Activated CD4-positive, alpha-beta memory T cell treated with anti-CD3 and anti-CD28 coated beads for 36 hours (primary cell): Measurements from ENCODE around the gene LPP. TPM values are rescaled to one million over a fixed set of nuclear protein-coding genes. Genes with fewer than 3 reads are reported as not detected.

Experiments
- CTCF ChIA-PET: fragments of 350-600 bp; sonication (Branson Sonifier 250); formaldehyde crosslinking; loops from one replicate; lab custom pipeline; 2021; ENCODE audit warnings: antibody characterized with exemption, inconsistent platforms; lab: Charles Lee
- POLR2A ChIA-PET: fragments of 350-600 bp; sonication (Branson Sonifier 250); formaldehyde crosslinking; loops from one replicate; lab custom pipeline; 2021; ENCODE audit warnings: antibody characterized with exemption; lab: Charles Lee
- DNase-seq: peaks from one replicate; pipeline ENCODE4 v3.0.0-alpha.2; 2020
- H3K27ac Mint-ChIP-seq: one replicate; pipeline ENCODE4 v1.8.0; 2021; ENCODE audit warnings: mixed read lengths
- H3K27me3 Mint-ChIP-seq: one replicate; pipeline ENCODE4 v1.8.0; 2021; ENCODE audit warnings: mixed read lengths
- H3K36me3 Mint-ChIP-seq: one replicate; pipeline ENCODE4 v1.8.0; 2021; ENCODE audit warnings: mixed read lengths
- H3K4me1 Mint-ChIP-seq: one replicate; pipeline ENCODE4 v1.8.0; 2021; ENCODE audit warnings: low read depth, mixed read lengths
- H3K4me3 Mint-ChIP-seq: one replicate; pipeline ENCODE4 v1.8.0; 2021; ENCODE audit warnings: mild to moderate bottlenecking, mixed read lengths
- H3K9me3 Mint-ChIP-seq: one replicate; pipeline ENCODE4 v1.8.0; 2021; ENCODE audit warnings: mixed read lengths
- intact Hi-C: fragments of 100-400 bp; cut with micrococcal nuclease; formaldehyde crosslinking; loops from one replicate; pipeline ENCODE4 v1.15.1; 2023
- total RNA-seq, 2 experiments: library from RNA; stranded (reverse); gene quantifications; one replicate each; pipeline ENCODE4 v1.2.3, GENCODE V29; 2021

Gene LPP
- total RNA-seq, 2 experiments from 2014 or later, result 41.0 to 43.6 TPM

DNA sequence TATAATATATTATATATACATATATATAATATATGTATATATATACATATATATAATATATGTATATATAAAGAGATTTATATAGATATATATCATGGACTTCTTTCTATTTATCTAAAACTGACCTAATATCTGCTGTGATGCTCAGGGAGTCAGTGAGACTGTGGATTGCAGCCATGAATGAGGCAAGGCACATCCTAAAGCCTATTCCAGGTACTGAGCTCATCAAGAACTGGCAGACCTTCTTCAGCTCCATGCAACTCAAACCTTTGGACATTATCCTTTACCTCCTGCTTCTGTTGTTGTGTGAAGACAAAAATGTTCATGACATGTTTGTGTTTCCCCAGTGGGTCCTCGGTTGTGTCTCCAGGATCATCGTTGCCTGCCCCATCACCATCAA, 7.7 kb upstream of the LPP start:
- intact Hi-C loops, result no loop called here
- ChIA-PET POLR2A (no interaction called here), CTCF (no interaction called here)
- no peaks in the 10 kb centered on the region for H3K27me3 Mint-ChIP-seq
- no peak overlapping the region for H3K4me3 Mint-ChIP-seq
- no peak overlapping the region for H3K27ac Mint-ChIP-seq
- peaks cover 8% of the 10 kb centered on the region for H3K4me1 Mint-ChIP-seq
- no peaks in the 10 kb centered on the region for H3K36me3 Mint-ChIP-seq
- DNase-seq, result no peak
- no peaks in the 10 kb centered on the region for H3K9me3 Mint-ChIP-seq

DNA sequence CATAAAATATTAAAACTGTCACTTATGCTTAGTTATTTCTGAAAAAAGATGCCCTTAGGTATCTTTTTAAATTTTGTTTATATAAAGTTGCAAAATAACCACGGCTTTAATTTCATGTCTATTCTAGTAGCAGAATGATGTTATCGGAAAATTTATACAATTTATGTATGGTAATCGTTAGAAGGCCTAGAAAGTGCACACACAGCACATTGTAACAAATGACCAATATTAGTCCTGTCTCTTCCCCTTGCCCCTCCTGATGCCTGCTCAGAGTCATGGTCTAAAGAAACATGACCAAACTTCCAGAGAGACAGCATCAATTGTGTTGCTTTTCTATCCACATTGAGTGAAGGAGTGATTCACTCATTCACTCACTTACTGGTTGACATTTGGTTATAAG, 6.2 kb upstream of the LPP start:
- no peaks in the 10 kb centered on the region for H3K9me3 Mint-ChIP-seq
- H3K4me1 Mint-ChIP-seq, result peaks cover 15% of the 10 kb centered on the region
- no peak overlapping the region for H3K4me3 Mint-ChIP-seq
- no peak overlapping the region for H3K27ac Mint-ChIP-seq
- intact Hi-C loops, result no loop called here
- ChIA-PET POLR2A (no interaction called here), CTCF (no interaction called here)
- no peaks in the 10 kb centered on the region for H3K36me3 Mint-ChIP-seq
- DNase-seq, result no peak
- no peaks in the 10 kb centered on the region for H3K27me3 Mint-ChIP-seq

DNA sequence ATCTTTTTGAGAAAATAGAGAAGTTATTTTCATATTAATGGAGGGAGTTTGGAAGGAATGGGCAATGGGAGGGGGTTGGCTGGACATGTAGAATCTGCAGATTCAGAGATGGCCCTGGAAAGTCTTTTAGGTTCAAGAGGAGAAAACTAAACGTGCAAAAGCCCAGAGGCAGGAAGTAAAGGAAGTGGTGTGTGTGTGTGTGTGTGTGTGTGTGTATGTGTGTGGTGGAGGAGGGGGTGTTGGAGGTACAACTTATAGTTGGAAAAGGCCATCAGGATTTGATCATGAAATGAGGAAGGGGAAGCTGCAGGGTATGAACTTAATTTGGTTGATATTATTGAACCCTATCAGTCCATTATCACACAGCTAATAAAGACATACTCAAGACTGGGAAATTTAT, 5.6 kb upstream of the LPP start:
- POLR2A ChIA-PET, result no interaction called here
- Mint-ChIP-seq H3K27ac (no peak overlapping the region), H3K27me3 (no peaks in the 10 kb centered on the region), H3K4me3 (no peak overlapping the region), H3K4me1 (peaks cover 20% of the 10 kb centered on the region), H3K9me3 (no peaks in the 10 kb centered on the region), H3K36me3 (no peaks in the 10 kb centered on the region)
- DNase-seq, result no peak
- intact Hi-C loops, result no loop called here
- CTCF ChIA-PET, result no interaction called here

DNA sequence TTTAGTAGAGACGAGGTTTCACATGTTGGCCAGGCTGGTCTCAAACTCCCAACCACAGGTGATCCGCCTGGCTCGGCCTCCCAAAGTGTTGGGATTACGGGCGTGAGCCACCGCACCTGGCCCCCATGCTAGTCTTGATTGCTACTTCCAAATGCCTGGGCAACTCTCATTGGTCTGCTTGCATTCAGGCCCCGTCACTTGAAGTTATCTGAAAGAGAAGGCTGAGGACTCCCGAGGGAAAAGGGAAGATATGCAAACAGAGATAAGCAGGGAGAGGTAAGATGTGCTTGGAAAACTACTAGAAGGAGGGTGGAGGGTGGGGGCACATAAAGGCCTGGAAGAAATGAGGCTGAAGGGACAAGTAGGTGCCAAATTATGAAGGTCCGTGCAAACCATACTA, 4.4 kb upstream of the LPP start:
- Mint-ChIP-seq H3K27ac (no peak overlapping the region), H3K4me3 (no peak overlapping the region), H3K4me1 (peaks cover 26% of the 10 kb centered on the region), H3K9me3 (no peaks in the 10 kb centered on the region), H3K27me3 (no peaks in the 10 kb centered on the region), H3K36me3 (no peaks in the 10 kb centered on the region)
- CTCF ChIA-PET, result no interaction called here
- POLR2A ChIA-PET, result no interaction called here
- intact Hi-C loops, result no loop called here
- no peak for DNase-seq

DNA sequence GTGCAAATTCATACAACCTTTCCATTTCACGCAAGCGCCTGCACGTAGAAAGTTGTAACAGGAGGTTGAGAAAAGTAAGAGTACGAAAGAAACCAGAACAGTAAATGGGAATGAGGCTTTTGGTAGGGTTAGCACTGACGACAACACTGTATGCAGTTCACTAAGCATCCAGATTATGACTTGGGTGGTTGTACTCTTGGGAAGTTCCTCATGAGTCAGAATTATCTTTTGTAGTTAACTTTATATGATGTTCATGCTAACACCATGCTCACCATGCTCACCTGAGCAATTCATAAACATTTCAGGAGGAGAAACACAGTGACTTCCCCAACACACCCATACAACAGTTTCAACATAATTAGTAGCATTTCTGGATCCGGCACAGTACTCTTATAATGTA, 3.0 kb upstream of the LPP start:
- H3K27me3 Mint-ChIP-seq, result no peaks in the 10 kb centered on the region
- H3K9me3 Mint-ChIP-seq, result no peaks in the 10 kb centered on the region
- H3K4me1 Mint-ChIP-seq, result peaks cover 39% of the 10 kb centered on the region
- H3K36me3 Mint-ChIP-seq, result peaks cover 2% of the 10 kb centered on the region
- intact Hi-C loops, result loop anchor here (5.0 to 10.0 kb wide), 4 partner anchors 89 to 764 kb away; no protein-coding TSS in a partner anchor
- ChIA-PET CTCF (interaction anchor here (0.8 kb wide), 1 partner anchor 408 kb away, joined by 4 read pairs; no protein-coding TSS in a partner anchor), POLR2A (interaction anchor here (0.6 kb wide), 2 partner anchors 232 to 430 kb away, joined by 3 read pairs; no protein-coding TSS in a partner anchor)
- no peak for DNase-seq
- H3K27ac Mint-ChIP-seq, result no peak overlapping the region
- H3K4me3 Mint-ChIP-seq, result no peak overlapping the region

DNA sequence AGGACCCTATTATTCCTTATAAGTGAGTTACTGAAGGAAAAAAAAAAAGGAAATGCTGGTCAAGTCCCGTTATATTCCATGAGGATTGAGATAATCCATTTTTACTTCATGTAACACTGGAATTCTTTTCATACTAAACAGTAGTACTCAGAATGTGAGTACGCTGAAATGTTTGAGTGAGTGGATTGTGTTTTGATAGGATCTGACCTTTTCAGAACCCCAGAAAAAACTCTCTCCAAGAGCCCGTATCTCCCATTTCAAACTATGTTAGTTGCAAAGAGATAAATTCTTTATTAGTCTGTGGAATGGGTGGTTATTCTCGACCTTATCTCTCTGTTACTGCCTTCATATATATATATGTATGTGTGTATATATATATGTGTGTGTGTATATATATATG, 2.5 kb upstream of the LPP start:
- POLR2A ChIA-PET, result no interaction called here
- Mint-ChIP-seq H3K36me3 (peaks cover 3% of the 10 kb centered on the region), H3K4me1 (peaks cover 43% of the 10 kb centered on the region), H3K27ac (no peak overlapping the region), H3K9me3 (no peaks in the 10 kb centered on the region), H3K27me3 (no peaks in the 10 kb centered on the region), H3K4me3 (no peak overlapping the region)
- intact Hi-C loops, result loop anchor here (5.0 to 10.0 kb wide), 4 partner anchors 89 to 763 kb away; no protein-coding TSS in a partner anchor
- DNase-seq, result no peak
- CTCF ChIA-PET, result interaction anchor here (4.9 kb wide), 1 partner anchor 412 kb away, joined by 33 read pairs; no protein-coding TSS in a partner anchor

DNA sequence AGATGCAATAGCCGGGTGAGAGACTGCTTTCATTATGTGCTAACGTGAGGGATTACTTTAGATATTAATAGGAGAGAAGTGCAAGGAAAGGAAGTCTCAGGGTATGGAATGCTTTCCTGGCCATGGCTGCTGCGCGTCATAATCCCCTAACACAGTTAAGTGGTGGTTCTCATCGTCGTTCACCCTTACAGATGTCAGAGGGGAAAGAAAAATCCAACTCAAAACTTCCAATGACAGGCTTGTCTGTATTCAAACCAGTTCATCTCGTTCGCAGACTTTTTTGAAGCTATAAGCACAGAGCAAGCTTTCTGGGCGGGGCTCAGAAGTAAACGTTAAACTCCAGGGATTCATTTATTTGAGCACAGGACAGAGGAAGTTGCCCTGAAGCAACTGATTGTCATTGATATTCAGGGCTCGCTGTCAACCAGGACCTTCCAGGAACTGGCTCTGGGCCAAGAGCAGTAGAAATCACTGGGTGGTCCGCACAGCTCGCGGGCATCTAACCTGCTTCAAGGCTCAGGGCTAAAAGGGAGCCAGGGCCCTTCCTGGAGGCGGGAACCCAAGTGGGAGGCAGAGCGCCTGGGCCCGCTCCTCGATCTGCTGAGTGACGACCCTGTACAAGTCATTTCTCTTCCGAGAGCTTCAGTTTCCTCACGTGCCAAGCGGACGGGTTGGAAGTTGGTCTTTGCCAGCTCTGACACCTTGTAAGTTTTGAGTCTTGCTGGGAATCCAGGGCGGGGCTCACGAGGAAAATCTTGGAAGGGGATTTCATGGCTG, 1.1 kb upstream of the LPP start:
- no peaks in the 10 kb centered on the region for H3K27me3 Mint-ChIP-seq
- DNase-seq, result peak; percentile 27
- POLR2A ChIA-PET, result interaction anchor here (0.9 to 3.8 kb wide), 9 partner anchors 8 to 413 kb away, joined by 3 to 16 read pairs (median 5); partner anchors contain the start of gene BCL6

DNA sequence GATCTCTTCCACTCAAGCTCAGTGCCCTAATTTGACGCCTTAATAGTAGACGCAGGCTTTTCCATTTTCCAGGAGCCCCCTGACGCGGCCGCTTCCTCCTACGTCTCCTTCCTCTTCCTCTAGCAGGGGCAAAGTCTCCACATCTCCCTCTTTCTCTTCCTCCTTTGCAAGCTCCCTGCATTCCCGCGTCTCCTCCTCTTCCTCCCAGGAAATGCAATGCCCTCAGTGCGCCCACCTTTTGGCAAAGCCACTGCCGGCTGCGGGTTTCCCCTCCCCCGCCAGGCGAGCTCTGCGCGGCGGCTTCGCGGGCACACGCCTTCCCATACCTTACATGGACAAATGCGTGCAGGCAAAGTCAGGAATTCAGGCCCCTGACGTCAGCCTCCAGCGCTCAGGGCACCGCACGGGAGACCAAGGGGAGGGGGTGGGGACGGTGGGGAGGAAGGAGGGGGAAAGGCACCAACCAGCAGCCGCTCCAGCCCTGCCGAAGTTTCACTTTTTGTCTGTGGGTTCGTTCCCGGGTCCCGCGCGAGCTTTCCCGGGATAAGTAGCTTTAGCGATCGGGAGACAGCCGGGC, 432 bp upstream of the LPP start:
- Mint-ChIP-seq H3K9me3 (no peaks in the 10 kb centered on the region), H3K4me3 (peak overlapping the region; percentile 88), H3K27me3 (no peaks in the 10 kb centered on the region), H3K4me1 (peaks cover 57% of the 10 kb centered on the region), H3K36me3 (peaks cover 3% of the 10 kb centered on the region), H3K27ac (peak overlapping the region; percentile 76)
- ChIA-PET POLR2A (interaction anchor here (0.9 to 3.8 kb wide), 13 partner anchors 8 to 417 kb away, joined by 3 to 16 read pairs (median 4); partner anchors contain the start of gene BCL6), CTCF (interaction anchor here (1.0 to 4.9 kb wide), 7 partner anchors 11 to 414 kb away, joined by 3 to 33 read pairs (median 3); no protein-coding TSS in a partner anchor)
- DNase-seq, result peak; percentile 63
- intact Hi-C loops, result loop anchor here (1.0 to 10.0 kb wide), 9 partner anchors 12 to 761 kb away; partner anchors contain the start of gene BCL6

More for the DNA sequence above, 1.1 kb upstream of the LPP start:
- CTCF ChIA-PET, result interaction anchor here (1.0 to 4.9 kb wide), 7 partner anchors 11 to 413 kb away, joined by 3 to 33 read pairs (median 3); no protein-coding TSS in a partner anchor
- peaks cover 3% of the 10 kb centered on the region for H3K36me3 Mint-ChIP-seq
- H3K9me3 Mint-ChIP-seq, result no peaks in the 10 kb centered on the region
- H3K27ac Mint-ChIP-seq, result peak overlapping the region; percentile 30
- H3K4me3 Mint-ChIP-seq, result peak overlapping the region; percentile 88
- intact Hi-C loops, result loop anchor here (1.0 to 10.0 kb wide), 5 partner anchors 91 to 762 kb away; no protein-coding TSS in a partner anchor
- H3K4me1 Mint-ChIP-seq, result peaks cover 57% of the 10 kb centered on the region

DNA sequence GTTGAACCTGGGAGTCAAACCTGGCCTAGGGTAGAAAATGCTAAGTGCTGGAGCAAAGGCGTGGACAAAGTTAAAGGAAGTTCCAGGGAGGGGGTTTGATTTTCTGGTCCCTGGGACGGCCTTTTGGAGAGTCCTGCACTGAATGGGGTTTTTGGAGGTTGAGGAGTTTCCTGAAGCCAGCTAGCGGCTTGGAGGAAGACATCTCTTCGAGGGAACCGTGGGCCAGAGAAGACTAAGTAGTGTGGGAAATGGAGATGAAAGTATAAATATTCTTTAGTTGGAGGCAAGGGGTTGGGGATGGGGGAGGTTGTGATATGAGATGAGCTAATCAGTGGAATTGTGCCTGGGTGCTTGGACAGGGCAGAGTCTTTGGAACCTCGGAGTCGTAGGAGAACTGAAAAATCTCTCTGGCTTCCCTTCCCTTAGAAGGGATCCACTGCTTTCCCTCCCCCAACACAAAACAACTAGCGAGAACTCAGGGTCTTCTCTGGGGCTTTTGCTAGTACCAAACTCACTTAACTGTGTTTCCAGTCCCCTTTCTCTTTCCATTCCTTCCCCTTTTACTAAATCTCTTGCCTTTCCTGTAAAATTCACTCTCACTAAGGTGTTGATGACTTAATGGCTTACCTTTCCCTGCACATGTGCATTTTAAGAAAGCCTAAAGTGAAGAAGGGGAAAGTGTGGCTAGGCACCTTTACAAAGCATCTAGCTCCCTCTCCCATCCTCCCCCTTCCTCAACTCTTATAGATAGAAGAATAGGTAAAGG, 1.0 kb downstream of the LPP start:
- no peak for DNase-seq
- no peaks in the 10 kb centered on the region for H3K27me3 Mint-ChIP-seq
- CTCF ChIA-PET, result interaction anchor here (1.0 to 4.9 kb wide), 6 partner anchors 9 to 801 kb away, joined by 3 to 33 read pairs (median 4); partner anchors contain the start of gene BCL6
- peaks cover 3% of the 10 kb centered on the region for H3K36me3 Mint-ChIP-seq
- no peaks in the 10 kb centered on the region for H3K9me3 Mint-ChIP-seq
- peak overlapping the region; percentile 88 for H3K4me3 Mint-ChIP-seq
- peaks cover 67% of the 10 kb centered on the region for H3K4me1 Mint-ChIP-seq
- POLR2A ChIA-PET, result interaction anchor here (0.6 to 3.8 kb wide), 14 partner anchors 10 to 418 kb away, joined by 3 to 16 read pairs (median 4); partner anchors contain the start of gene BCL6
- intact Hi-C loops, result loop anchor here (1.0 to 10.0 kb wide), 11 partner anchors 10 to 760 kb away; partner anchors contain the start of gene BCL6
- peak overlapping the region; percentile 97 for H3K27ac Mint-ChIP-seq

DNA sequence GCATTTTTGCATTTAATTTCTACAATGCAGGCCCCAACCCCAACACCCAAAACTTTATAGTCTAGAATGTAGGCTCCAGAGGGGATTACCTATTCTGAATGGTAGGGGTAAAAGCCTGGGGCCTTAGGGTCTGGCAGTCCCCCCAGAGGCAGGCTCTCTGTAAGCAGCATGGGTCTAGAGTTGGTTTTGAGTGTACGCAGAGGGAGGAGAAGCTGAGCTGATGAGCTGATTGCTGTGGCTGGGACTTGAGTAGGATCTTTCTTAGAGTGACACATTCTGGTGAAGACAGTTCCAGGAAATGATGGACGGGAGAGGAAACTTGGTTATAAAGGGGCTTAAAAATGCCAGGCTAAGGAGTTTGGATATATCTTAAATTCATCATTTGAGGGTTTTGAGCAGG, 2.1 kb downstream of the LPP start:
- ChIA-PET POLR2A (interaction anchor here (1.0 to 3.8 kb wide), 4 partner anchors 9 to 411 kb away, joined by 3 to 10 read pairs (median 9); partner anchors contain the start of gene BCL6), CTCF (interaction anchor here (1.0 to 4.9 kb wide), 4 partner anchors 8 to 799 kb away, joined by 3 to 33 read pairs (median 4); no protein-coding TSS in a partner anchor)
- peak; percentile 63 for DNase-seq

DNA sequence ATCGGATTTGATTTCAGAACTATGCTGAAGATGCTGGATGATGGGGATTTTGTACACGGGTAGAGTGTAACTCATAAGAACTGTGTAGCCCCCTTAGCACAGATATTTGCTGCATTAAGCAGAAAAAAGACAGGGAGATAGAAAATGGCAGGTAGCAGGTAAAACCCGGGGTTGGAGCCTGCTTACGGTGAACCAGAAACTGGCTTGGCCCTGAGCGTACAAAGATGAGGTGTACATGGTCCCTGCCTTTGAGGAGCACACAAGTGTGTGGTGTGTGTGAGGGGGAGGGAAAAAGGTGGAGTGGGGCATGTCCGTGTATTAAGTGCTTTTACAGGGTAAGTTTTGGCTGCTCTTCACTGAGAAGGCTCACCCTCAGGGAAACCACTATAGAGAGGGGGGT, 3.5 kb downstream of the LPP start:
- intact Hi-C loops, result loop anchor here (5.0 to 10.0 kb wide), 4 partner anchors 35 to 757 kb away; no protein-coding TSS in a partner anchor
- POLR2A ChIA-PET, result no interaction called here
- H3K9me3 Mint-ChIP-seq, result no peaks in the 10 kb centered on the region
- DNase-seq, result no peak
- H3K27ac Mint-ChIP-seq, result no peak overlapping the region
- H3K27me3 Mint-ChIP-seq, result no peaks in the 10 kb centered on the region
- CTCF ChIA-PET, result no interaction called here
- H3K36me3 Mint-ChIP-seq, result peaks cover 9% of the 10 kb centered on the region
- peaks cover 70% of the 10 kb centered on the region for H3K4me1 Mint-ChIP-seq
- H3K4me3 Mint-ChIP-seq, result no peak overlapping the region

More for the DNA sequence above, 2.1 kb downstream of the LPP start:
- peaks cover 9% of the 10 kb centered on the region for H3K36me3 Mint-ChIP-seq
- H3K27me3 Mint-ChIP-seq, result no peaks in the 10 kb centered on the region
- H3K9me3 Mint-ChIP-seq, result no peaks in the 10 kb centered on the region
- peaks cover 71% of the 10 kb centered on the region for H3K4me1 Mint-ChIP-seq
- peak overlapping the region; percentile 88 for H3K4me3 Mint-ChIP-seq
- H3K27ac Mint-ChIP-seq, result peak overlapping the region; percentile 97
- intact Hi-C loops, result loop anchor here (5.0 to 10.0 kb wide), 4 partner anchors 34 to 759 kb away; no protein-coding TSS in a partner anchor
